HepG2 (cell line): ENCODE results near the gene GPR158. TPM values are rescaled to one million over a fixed set of nuclear protein-coding genes. Genes with fewer than 3 reads are reported as not detected.

Experiments
- ATAC-seq: fragments of 200-7000 bp; cut with Tn5 transposase; 3 replicates; pipeline ENCODE4 v1.9.1; 2020; ENCODE audit warnings: mild to moderate bottlenecking, moderate library complexity
- BruUV-seq: library from RNA; stranded (reverse); fragments of 400-500 nt; replicated peaks from 2 replicates; lab custom pipeline; 2021; lab: Mats Ljungman, UMichigan
- CTCF ChIA-PET: fragments of 300-600 bp; formaldehyde crosslinking; extraction: SDS; loops from one replicate; lab custom pipeline; 2021; ENCODE audit warnings: low total read pairs, inconsistent platforms, low intra/inter-chr PET ratio; lab: Yijun Ruan, JAX
- POLR2A ChIA-PET: fragments of 350-600 bp; sonication (Branson Sonifier 250); formaldehyde crosslinking; loops from one replicate; lab custom pipeline; 2020; ENCODE audit warnings: antibody characterized with exemption, inconsistent platforms; lab: Yijun Ruan, JAX
- DNase-seq: peaks from one replicate; pipeline ENCODE4 v3.0.0-alpha.2; 2015; ENCODE audit warnings: low spot score
- FAIRE-seq: peaks from 3 replicates; lab custom pipeline; 2011; peaks lifted over from hg19 to GRCh38; lab: Jason Lieb, UNC
- H2AFZ ChIP-seq: one replicate; pipeline ENCODE4 v1.6.1; 2011; ENCODE audit warnings: low read length, inconsistent platforms
- H3K27ac ChIP-seq: fragments of 300-600 bp; 3 replicates; pipeline ENCODE4 v1.8.0; 2011; ENCODE audit warnings: mixed run types, mild to moderate bottlenecking, mixed read lengths, low read length, inconsistent platforms; ENCODE audit not compliant: insufficient read depth; ENCODE audit errors: extremely low read length
- H3K27me3 ChIP-seq, 2 experiments: fragments of 200-600 bp in 1 of 2; 2 replicates in 1 of 2; 3 replicates in 1 of 2; pipeline versions ENCODE4 v1.6.0 to v1.8.0; 2011; ENCODE audit warnings: low read length in 2 of 2, mild to moderate bottlenecking in 2 of 2, moderate library complexity in 2 of 2, inconsistent platforms in 1 of 2; ENCODE audit not compliant: insufficient read depth in 2 of 2, control insufficient read depth in 1 of 2
- H3K36me3 ChIP-seq, 2 experiments: fragments of 200-600 bp in 1 of 2; replicated peaks in 1 of 2; 2 replicates in 1 of 2; 3 replicates in 1 of 2; pipeline versions ENCODE4 v1.5.1 to v1.8.0; 2011; ENCODE audit warnings: low read length in 2 of 2, inconsistent platforms in 1 of 2; ENCODE audit not compliant: insufficient read depth in 2 of 2, control insufficient read depth in 1 of 2
- H3K4me1 ChIP-seq: 2 replicates; pipeline ENCODE4 v1.5.1; 2012; ENCODE audit warnings: low read length, inconsistent platforms; ENCODE audit not compliant: insufficient read depth
- H3K4me2 ChIP-seq: 2 replicates; pipeline ENCODE4 v1.6.0; 2011; ENCODE audit warnings: low read depth, low read length, inconsistent platforms
- H3K4me3 ChIP-seq, 3 experiments: fragments of 200-600 bp in 1 of 3; sonication (generic), shearing (Covaris generic) in 1 of 3; replicated peaks in 1 of 3; 2 replicates each; pipeline ENCODE4 v1.5.1; 2011 to 2016; ENCODE audit warnings: low read length in 3 of 3, inconsistent platforms in 2 of 3, low read depth in 2 of 3, mild to moderate bottlenecking in 2 of 3, control low read depth in 1 of 3, mixed read lengths in 1 of 3; ENCODE audit not compliant: insufficient read depth in 1 of 3
- H3K79me2 ChIP-seq: one replicate; pipeline ENCODE4 v1.6.1; 2011; ENCODE audit warnings: low read length, inconsistent platforms; ENCODE audit not compliant: insufficient read depth
- H3K9ac ChIP-seq: 2 replicates; pipeline ENCODE4 v1.6.0; 2011; ENCODE audit warnings: mild to moderate bottlenecking, low read depth, low read length, inconsistent platforms; ENCODE audit not compliant: insufficient read depth
- H3K9me3 ChIP-seq: 2 replicates; pipeline ENCODE4 v1.5.1; 2012; ENCODE audit warnings: mild to moderate bottlenecking, low read length
- H4K20me1 ChIP-seq: 2 replicates; pipeline ENCODE4 v1.6.0; 2011; ENCODE audit warnings: inconsistent platforms, mild to moderate bottlenecking, low read length, moderate library complexity; ENCODE audit not compliant: insufficient read depth
- CSRNP1 ChIP-seq: sonication (generic); formaldehyde crosslinking; IDR thresholded peaks from 2 replicates; pipeline ENCODE4 v1.8.1; 2023; ENCODE audit warnings: mild to moderate bottlenecking, missing genetic modification reagents
- ETV5 ChIP-seq: IDR thresholded peaks from 2 replicates; pipeline ENCODE4 v1.6.1; 2018; ENCODE audit warnings: missing biosample characterization, missing genetic modification reagents, inconsistent platforms, borderline replicate concordance
- HES4 ChIP-seq: sonication (generic); formaldehyde crosslinking; IDR thresholded peaks from 2 replicates; pipeline ENCODE4 v1.9.0; 2021; ENCODE audit warnings: mild to moderate bottlenecking, missing genetic modification reagents, borderline replicate concordance
- HIC2 ChIP-seq: sonication (generic); formaldehyde crosslinking; IDR thresholded peaks from 2 replicates; pipeline ENCODE4 v1.9.0; 2022; ENCODE audit warnings: low read depth, missing genetic modification reagents
- IKZF5 ChIP-seq: IDR thresholded peaks from 2 replicates; pipeline ENCODE4 v1.6.1; 2018; ENCODE audit warnings: missing genetic modification reagents, mild to moderate bottlenecking, missing compliant biosample characterization
- KLF6 ChIP-seq: IDR thresholded peaks from 2 replicates; pipeline ENCODE4 v1.8.0; 2016; ENCODE audit warnings: missing biosample characterization, missing genetic modification reagents
- NBN ChIP-seq: fragments of 450-650 bp; conservative IDR thresholded peaks from 2 replicates; pipeline ENCODE4 v1.6.1; 2017
- PREB ChIP-seq: sonication (generic); formaldehyde crosslinking; IDR thresholded peaks from 2 replicates; pipeline ENCODE4 v1.4.0; 2020; ENCODE audit warnings: missing genetic modification reagents
- RCOR2 ChIP-seq: IDR thresholded peaks from 2 replicates; pipeline ENCODE4 v1.6.1; 2016; ENCODE audit warnings: missing biosample characterization, missing genetic modification reagents
- THAP9 ChIP-seq: sonication (generic); formaldehyde crosslinking; IDR thresholded peaks from 2 replicates; pipeline ENCODE4; 2020; ENCODE audit warnings: missing genetic modification reagents, mild to moderate bottlenecking, borderline replicate concordance
- ZKSCAN1 ChIP-seq: fragments of 150-350 bp; IDR thresholded peaks from 2 replicates; pipeline ENCODE4 v1.6.1; 2014; ENCODE audit warnings: low read length
- ZNF121 ChIP-seq: sonication (generic); formaldehyde crosslinking; IDR thresholded peaks from 2 replicates; pipeline ENCODE4 v1.5.0; 2020; ENCODE audit warnings: mild to moderate bottlenecking, missing genetic modification reagents
- ZNF275 ChIP-seq: sonication (generic); formaldehyde crosslinking; IDR thresholded peaks from 2 replicates; pipeline ENCODE4 v1.8.0; 2022; ENCODE audit warnings: missing genetic modification reagents, mild to moderate bottlenecking, inconsistent platforms, borderline replicate concordance
- ZNF333 ChIP-seq: sonication (generic); formaldehyde crosslinking; IDR thresholded peaks from 2 replicates; pipeline ENCODE4 v1.4.0; 2020; ENCODE audit warnings: mild to moderate bottlenecking, missing genetic modification reagents, borderline replicate concordance
- ZNF546 ChIP-seq: sonication (generic); formaldehyde crosslinking; conservative IDR thresholded peaks from 2 replicates; pipeline ENCODE4 v1.8.1; 2023; ENCODE audit warnings: mild to moderate bottlenecking, missing genetic modification reagents
- ZSCAN25 ChIP-seq: sonication (generic); formaldehyde crosslinking; IDR thresholded peaks from 2 replicates; pipeline ENCODE4 v1.8.0; 2022; ENCODE audit warnings: mild to moderate bottlenecking, missing genetic modification reagents
- WGBS: methylation state at CpG from one replicate; pipeline ENCODE4 v1.1.6; 2017; ENCODE audit warnings: low lambda C conversion rate; 5-methylcytosine and 5-hydroxymethylcytosine counted together
- in situ Hi-C: cut with HindIII; loops from 2 replicates; pipeline ENCODE4 v1.10.0; 2017; ENCODE audit warnings: low pct_unique_long_range_greater_than_20kb; ENCODE audit not compliant: extremely low pct_ligation_motif_present
- intact Hi-C: fragments of 100-400 bp; cut with micrococcal nuclease; formaldehyde crosslinking; loops from one replicate; pipeline ENCODE4 v1.10.0; 2022; ENCODE audit not compliant: unreplicated experiment
- polyA plus RNA-seq, 8 experiments: library from polyadenylated mRNA; depleted of rRNA in 3 of 8; stranded (reverse) in 7 of 8; unstranded in 1 of 8; fragments of >200 nt; fragmentation: Illumina TruSeq in 4 of 8; extraction: Trizol in 4 of 8; gene quantifications; 2 replicates each; pipeline versions ENCODE4 v1.2.1 to v1.2.3, GENCODE V29; 2011 to 2016; ENCODE audit warnings: low read depth in 4 of 8, missing spikeins in 1 of 8, mixed read lengths in 1 of 8; ENCODE audit not compliant: insufficient read depth in 1 of 8
- total RNA-seq, 5 experiments: library from RNA; depleted of rRNA; stranded (reverse); fragments of >200 nt; fragmentation: Illumina TruSeq; extraction: Trizol; gene quantifications; 2 replicates each; pipeline ENCODE4 v1.2.3, GENCODE V29; 2016; ENCODE audit warnings: low read depth in 1 of 5

Gene GPR158
- total and polyA plus RNA-seq, 2 of the 13 experiments (the other 11 are each of a cell fraction or from before 2014, with no cell fraction given): not detected

- H3K9me3 ChIP-seq: no peaks in the 10 kb centered on the region
- H3K4me3 ChIP-seq: no peak overlapping the region
- no peaks in the 10 kb centered on the region for H3K79me2 ChIP-seq
- H3K36me3 ChIP-seq: no peaks in the 10 kb centered on the region
- 0 out of 5 replicates have a peak, but pooled peaks cover 0 to 3% of the 10 kb centered on the region in 2 experiments for H3K27me3 ChIP-seq
- H2AFZ ChIP-seq: no peak overlapping the region
- 0% methylated on average over 1 of the region's 1 CpG for WGBS
- FAIRE-seq (no peak), ATAC-seq (no peak), DNase-seq (no peak)
- ChIA-PET POLR2A (no interaction called here), CTCF (no interaction called here)
- H4K20me1 ChIP-seq: no peaks in the 10 kb centered on the region
- in situ Hi-C loops (no loop called here), intact Hi-C loops (no loop called here)
- no TSS peak for BruUV-seq
- no peak overlapping the region for H3K4me2 ChIP-seq
- no peak overlapping the region for H3K9ac ChIP-seq
- no peak overlapping the region for H3K27ac ChIP-seq
- TF ChIP-seq NBN (no peak), ETV5 (CRISPR knock-in tag) (no peak), THAP9 (CRISPR knock-in tag) (no peak), PREB (CRISPR knock-in tag) (no peak), KLF6 (CRISPR knock-in tag) (no peak), IKZF5 (CRISPR knock-in tag) (no peak), CSRNP1 (CRISPR knock-in tag) (no peak), ZKSCAN1 (no peak), HIC2 (CRISPR knock-in tag) (no peak), ZNF121 (no peak), RCOR2 (CRISPR knock-in tag) (no peak), HES4 (CRISPR knock-in tag) (no peak), ZNF546 (CRISPR knock-in tag) (no peak), ZSCAN25 (no peak), ZNF333 (CRISPR knock-in tag) (no peak), ZNF275 (CRISPR knock-in tag) (no peak)
- no peaks in the 10 kb centered on the region for H3K4me1 ChIP-seq
Measured at GRCh38 chr10:25502453-25502852, 327.7 kb downstream of the GPR158 start.
